ENCODE results near the gene EPB41L2.

EPB41L2 gene

GRCh38 chr6:131043902-131044447 lies 19.1 kb downstream of the EPB41L2 start:
- no peaks in the 10 kb centered on the region for H3K4me1 ChIP-seq
- H3K9ac ChIP-seq: no peak overlapping the region
- H4K20me1 ChIP-seq: peaks cover 0 to 13% (median 0%) of the 10 kb centered on the region in 11 experiments; a peak in 2 of 22 replicates
- H3K36me3 ChIP-seq: peaks cover 0 to 29% (median 6%) of the 10 kb centered on the region in 11 experiments; a peak in 11 of 22 replicates
- no peak overlapping the region for H3K4me3 ChIP-seq
- H3K9me3 ChIP-seq (replicated peaks in 1 of 11): peaks cover 7 to 51% (median 33%) of the 10 kb centered on the region in 11 experiments
- H3K4me2 ChIP-seq: no peak overlapping the region
- H3K27ac ChIP-seq: no peak overlapping the region
- no peaks in the 10 kb centered on the region for H3K27me3 ChIP-seq
- TF ChIP-seq Cebpa-rat (IDR thresholded peaks at IDR 0.05): no peak

- Histone ChIP-seq H3K36me3 (peaks cover 0 to 19% (median 5%) of the 10 kb centered on the region in 11 experiments; a peak in 12 of 22 replicates), H3K9me3 (replicated peaks in 1 of 11) (peaks cover 6 to 44% (median 26%) of the 10 kb centered on the region in 11 experiments; a peak in 21 of 22 replicates), H3K4me1 (no peaks in the 10 kb centered on the region), H3K4me2 (no peak overlapping the region), H4K20me1 (peaks cover 0 to 13% (median 0%) of the 10 kb centered on the region in 11 experiments; a peak in 1 of 22 replicates), H3K4me3 (no peak overlapping the region), H3K9ac (no peak overlapping the region), H3K27me3 (no peaks in the 10 kb centered on the region), H3K27ac (no peak overlapping the region)
- TF ChIP-seq Cebpa-rat (IDR thresholded peaks at IDR 0.05): no peak
These were observed 20.4 kb downstream of the EPB41L2 start for GRCh38 chr6:131042664-131043063.

- H3K9ac ChIP-seq: no peak overlapping the region
- H3K9me3 ChIP-seq (replicated peaks in 1 of 11): peaks cover 8 to 40% (median 26%) of the 10 kb centered on the region in 11 experiments; a peak in 20 of 22 replicates
- H3K4me3 ChIP-seq: no peak overlapping the region
- TF ChIP-seq Cebpa-rat (IDR thresholded peaks at IDR 0.05): no peak
- peaks cover 0 to 13% (median 0%) of the 10 kb centered on the region in 11 experiments; a peak in 1 of 22 replicates for H4K20me1 ChIP-seq
- H3K36me3 ChIP-seq: peaks cover 0 to 19% (median 8%) of the 10 kb centered on the region in 11 experiments; a peak in 12 of 22 replicates
- no peak overlapping the region for H3K27ac ChIP-seq
- no peaks in the 10 kb centered on the region for H3K4me1 ChIP-seq
- H3K4me2 ChIP-seq: no peak overlapping the region
- no peaks in the 10 kb centered on the region for H3K27me3 ChIP-seq
These were observed 21.2 kb downstream of the EPB41L2 start for GRCh38 chr6:131041814-131042213.

DNA sequence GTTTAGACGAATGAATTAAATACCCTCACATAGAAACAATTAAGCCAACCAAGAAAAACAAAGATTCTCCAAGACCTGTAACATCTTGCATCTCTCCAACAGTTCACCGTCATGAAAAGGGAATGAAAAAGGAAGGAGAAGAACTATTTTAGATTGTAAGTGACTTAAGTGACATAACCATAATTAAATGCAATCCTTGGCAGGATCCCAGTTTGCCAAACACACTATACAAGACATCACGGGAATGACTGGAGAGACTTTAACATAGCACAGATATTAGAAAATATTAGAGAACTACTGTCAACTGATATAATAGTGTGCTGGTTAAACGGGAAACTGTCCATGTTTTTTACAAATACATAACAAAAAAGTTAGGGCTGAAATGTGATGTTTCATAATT lies 22.2 kb downstream of the EPB41L2 start:
- Histone ChIP-seq H3K27ac (no peak overlapping the region), H3K27me3 (no peaks in the 10 kb centered on the region), H3K36me3 (peaks cover 0 to 19% (median 8%) of the 10 kb centered on the region in 11 experiments; a peak in 12 of 22 replicates), H3K4me2 (no peak overlapping the region), H3K9ac (no peak overlapping the region), H3K9me3 (replicated peaks in 1 of 11) (peaks cover 8 to 43% (median 26%) of the 10 kb centered on the region in 11 experiments; a peak in 19 of 22 replicates), H3K4me1 (no peaks in the 10 kb centered on the region), H3K4me3 (no peak overlapping the region), H4K20me1 (peaks cover 0 to 13% (median 0%) of the 10 kb centered on the region in 11 experiments; a peak in 1 of 22 replicates)
- no peak for TF ChIP-seq Cebpa-rat (IDR thresholded peaks at IDR 0.05)

DNA sequence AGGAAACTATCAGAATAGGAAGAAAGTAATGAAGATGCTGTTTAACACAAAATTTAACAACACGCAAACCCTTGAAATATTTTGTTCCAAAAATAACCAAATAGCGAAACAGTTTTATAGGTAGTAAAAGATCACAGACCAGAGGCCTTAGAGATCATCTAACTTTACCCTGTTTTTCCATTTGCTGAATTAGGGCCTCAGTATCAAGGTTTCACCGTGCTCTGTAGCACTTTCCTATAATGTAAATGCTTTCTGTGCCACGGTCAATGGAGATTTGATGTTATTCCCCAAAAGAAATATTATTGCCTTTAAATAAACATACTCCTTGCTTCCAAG lies 23.7 kb downstream of the EPB41L2 start:
- H3K4me2 ChIP-seq: no peak overlapping the region
- no peak overlapping the region for H3K4me3 ChIP-seq
- no peaks in the 10 kb centered on the region for H3K27me3 ChIP-seq
- peaks cover 0 to 20% (median 9%) of the 10 kb centered on the region in 11 experiments; a peak in 13 of 22 replicates for H3K36me3 ChIP-seq
- peaks cover 11 to 45% (median 28%) of the 10 kb centered on the region in 11 experiments; a peak in 20 of 22 replicates for H3K9me3 ChIP-seq (replicated peaks in 1 of 11)
- H3K4me1 ChIP-seq: no peaks in the 10 kb centered on the region
- H3K27ac ChIP-seq: no peak overlapping the region
- no peak for TF ChIP-seq Cebpa-rat (IDR thresholded peaks at IDR 0.05)
- H4K20me1 ChIP-seq: peaks cover 0 to 6% (median 0%) of the 10 kb centered on the region in 11 experiments; a peak in 2 of 22 replicates
- H3K9ac ChIP-seq: no peak overlapping the region

- H3K4me2 ChIP-seq: no peak overlapping the region
These were observed 24.3 kb downstream of the EPB41L2 start for GRCh38 chr6:131038597-131039344.

GRCh38 chr6:131037194-131037897 lies 25.7 kb downstream of the EPB41L2 start:
- Histone ChIP-seq H3K9ac (no peak overlapping the region), H3K27ac (no peak overlapping the region)

More at GRCh38 chr6:131038597-131039344, 24.3 kb downstream of the EPB41L2 start:
- no peak overlapping the region for H3K27ac ChIP-seq
- no peak overlapping the region for H3K4me3 ChIP-seq
- no peak for TF ChIP-seq Cebpa-rat (IDR thresholded peaks at IDR 0.05)
- H3K36me3 ChIP-seq: peaks cover 0 to 26% (median 11%) of the 10 kb centered on the region in 11 experiments; a peak in 13 of 22 replicates
- peaks cover 0 to under 1% (median 0%) of the 10 kb centered on the region in 11 experiments; a peak in 2 of 22 replicates for H4K20me1 ChIP-seq
- no peaks in the 10 kb centered on the region for H3K4me1 ChIP-seq
- peaks cover 11 to 50% (median 29%) of the 10 kb centered on the region in 11 experiments; a peak in 20 of 22 replicates for H3K9me3 ChIP-seq (replicated peaks in 1 of 11)
- no peaks in the 10 kb centered on the region for H3K27me3 ChIP-seq
- H3K9ac ChIP-seq: no peak overlapping the region

GRCh38 chr6:131036601-131037000 lies 26.4 kb downstream of the EPB41L2 start:
- Histone ChIP-seq H3K4me2 (no peak overlapping the region), H3K36me3 (peaks cover 0 to 28% (median 14%) of the 10 kb centered on the region in 11 experiments; a peak in 12 of 22 replicates), H4K20me1 (no peaks in the 10 kb centered on the region; a peak in 1 of 22 replicates), H3K9me3 (replicated peaks in 1 of 11) (peaks cover 11 to 52% (median 29%) of the 10 kb centered on the region in 11 experiments; a peak in 20 of 22 replicates), H3K27me3 (no peaks in the 10 kb centered on the region), H3K9ac (no peak overlapping the region), H3K4me3 (no peak overlapping the region), H3K4me1 (no peaks in the 10 kb centered on the region), H3K27ac (no peak overlapping the region)
- no peak for TF ChIP-seq Cebpa-rat (IDR thresholded peaks at IDR 0.05)

More at GRCh38 chr6:131037194-131037897, 25.7 kb downstream of the EPB41L2 start:
- Histone ChIP-seq H3K4me1 (no peaks in the 10 kb centered on the region), H3K36me3 (peaks cover 0 to 28% (median 14%) of the 10 kb centered on the region in 11 experiments; a peak in 12 of 22 replicates), H3K4me3 (no peak overlapping the region), H3K4me2 (no peak overlapping the region), H3K9me3 (replicated peaks in 1 of 11) (peaks cover 11 to 57% (median 29%) of the 10 kb centered on the region in 11 experiments; a peak in 20 of 22 replicates), H4K20me1 (no peaks in the 10 kb centered on the region; a peak in 1 of 22 replicates), H3K27me3 (no peaks in the 10 kb centered on the region)
- no peak for TF ChIP-seq Cebpa-rat (IDR thresholded peaks at IDR 0.05)

Data from BLaER1 treated with 17β-estradiol and CSF1 and Interleukin-3, amounts not matched to agents 10 nM and 100 nM (cell line).